Measurements from ENCODE around the gene ITPK1.

GRCh38 chr14:93137864-93138263 is 22.1 kb upstream of the ITPK1 start:
- TF ChIP-seq PPARA (CRISPR knock-in tag; IDR thresholded peaks at IDR 0.05; ENCODE audit: borderline replicate concordance), result no peak
- no peak for TF ChIP-seq ZC3H10 (CRISPR knock-in tag; IDR thresholded peaks at IDR 0.05)
